ENCODE data around the gene PPP4R3A.
"Not testable (repeated sequence)": the region's sequence is repeated elsewhere in the genome, so short reads cannot be mapped to it uniquely, and the experiment has no call there.

Gene PPP4R3A

GRCh38 chr14:91413547-91414474 lies 96.3 kb downstream of the PPP4R3A start:
- H3K4me3 ChIP-seq (ENCODE audit: low read depth, low read length) = peak overlapping the region; percentile 10
- TF ChIP-seq MYC (IDR thresholded peaks at IDR 0.05; ENCODE audit: low read depth, low read length) (no peak), MAX (IDR thresholded peaks at IDR 0.05; ENCODE audit: low read depth, low read length) (no peak), POLR2A (IDR thresholded peaks at IDR 0.05; ENCODE audit: extremely low read depth, insufficient read length) (no peak)
- TF ChIP-seq, protein P1, sequence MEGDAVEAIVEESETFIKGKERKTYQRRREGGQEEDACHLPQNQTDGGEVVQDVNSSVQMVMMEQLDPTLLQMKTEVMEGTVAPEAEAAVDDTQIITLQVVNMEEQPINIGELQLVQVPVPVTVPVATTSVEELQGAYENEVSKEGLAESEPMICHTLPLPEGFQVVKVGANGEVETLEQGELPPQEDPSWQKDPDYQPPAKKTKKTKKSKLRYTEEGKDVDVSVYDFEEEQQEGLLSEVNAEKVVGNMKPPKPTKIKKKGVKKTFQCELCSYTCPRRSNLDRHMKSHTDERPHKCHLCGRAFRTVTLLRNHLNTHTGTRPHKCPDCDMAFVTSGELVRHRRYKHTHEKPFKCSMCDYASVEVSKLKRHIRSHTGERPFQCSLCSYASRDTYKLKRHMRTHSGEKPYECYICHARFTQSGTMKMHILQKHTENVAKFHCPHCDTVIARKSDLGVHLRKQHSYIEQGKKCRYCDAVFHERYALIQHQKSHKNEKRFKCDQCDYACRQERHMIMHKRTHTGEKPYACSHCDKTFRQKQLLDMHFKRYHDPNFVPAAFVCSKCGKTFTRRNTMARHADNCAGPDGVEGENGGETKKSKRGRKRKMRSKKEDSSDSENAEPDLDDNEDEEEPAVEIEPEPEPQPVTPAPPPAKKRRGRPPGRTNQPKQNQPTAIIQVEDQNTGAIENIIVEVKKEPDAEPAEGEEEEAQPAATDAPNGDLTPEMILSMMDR (IDR thresholded peaks at IDR 0.05; ENCODE audit: low read depth, low read length) = no peak
- DNase-seq (ENCODE audit: low read depth) = no peak

DNA sequence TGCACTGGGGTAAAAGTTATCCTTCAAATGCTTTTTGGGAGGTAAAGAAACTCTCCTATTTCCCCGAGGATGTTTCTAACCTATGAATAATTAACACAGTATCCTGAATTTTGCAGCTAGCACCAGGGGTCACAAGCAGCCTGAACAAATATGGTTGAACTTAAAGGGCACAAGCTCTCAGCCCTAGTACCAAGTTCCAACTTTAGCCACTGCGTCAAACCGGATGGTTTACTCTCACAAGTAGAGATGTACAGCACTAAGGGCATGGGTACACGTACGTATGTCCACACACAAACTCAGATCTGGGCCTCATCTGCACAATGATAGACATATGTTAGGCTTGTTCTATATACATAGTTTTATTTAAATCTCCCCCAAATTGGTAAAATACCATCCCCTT lies 97.2 kb downstream of the PPP4R3A start:
- no peak for TF ChIP-seq MAX (IDR thresholded peaks at IDR 0.05; ENCODE audit: low read depth, low read length)
- TF ChIP-seq, protein P1 (IDR thresholded peaks at IDR 0.05; ENCODE audit: low read depth, low read length) = no peak
- no peak for TF ChIP-seq POLR2A (IDR thresholded peaks at IDR 0.05; ENCODE audit: extremely low read depth, insufficient read length)
- no peak for TF ChIP-seq MYC (IDR thresholded peaks at IDR 0.05; ENCODE audit: low read depth, low read length)
- peak overlapping the region; percentile 2 for H3K4me3 ChIP-seq (ENCODE audit: low read depth, low read length)
- no peak for DNase-seq (ENCODE audit: low read depth)

- no peak for DNase-seq (ENCODE audit: low read depth)
- TF ChIP-seq MAX (IDR thresholded peaks at IDR 0.05; ENCODE audit: low read depth, low read length) (no peak), MYC (IDR thresholded peaks at IDR 0.05; ENCODE audit: low read depth, low read length) (no peak), POLR2A (IDR thresholded peaks at IDR 0.05; ENCODE audit: extremely low read depth, insufficient read length) (no peak)
- TF ChIP-seq, protein P1 (IDR thresholded peaks at IDR 0.05; ENCODE audit: low read depth, low read length) = no peak
- H3K4me3 ChIP-seq (ENCODE audit: low read depth, low read length) = no peak overlapping the region
Observed at GRCh38 chr14:91410771-91411536, 99.2 kb downstream of the PPP4R3A start.

DNA sequence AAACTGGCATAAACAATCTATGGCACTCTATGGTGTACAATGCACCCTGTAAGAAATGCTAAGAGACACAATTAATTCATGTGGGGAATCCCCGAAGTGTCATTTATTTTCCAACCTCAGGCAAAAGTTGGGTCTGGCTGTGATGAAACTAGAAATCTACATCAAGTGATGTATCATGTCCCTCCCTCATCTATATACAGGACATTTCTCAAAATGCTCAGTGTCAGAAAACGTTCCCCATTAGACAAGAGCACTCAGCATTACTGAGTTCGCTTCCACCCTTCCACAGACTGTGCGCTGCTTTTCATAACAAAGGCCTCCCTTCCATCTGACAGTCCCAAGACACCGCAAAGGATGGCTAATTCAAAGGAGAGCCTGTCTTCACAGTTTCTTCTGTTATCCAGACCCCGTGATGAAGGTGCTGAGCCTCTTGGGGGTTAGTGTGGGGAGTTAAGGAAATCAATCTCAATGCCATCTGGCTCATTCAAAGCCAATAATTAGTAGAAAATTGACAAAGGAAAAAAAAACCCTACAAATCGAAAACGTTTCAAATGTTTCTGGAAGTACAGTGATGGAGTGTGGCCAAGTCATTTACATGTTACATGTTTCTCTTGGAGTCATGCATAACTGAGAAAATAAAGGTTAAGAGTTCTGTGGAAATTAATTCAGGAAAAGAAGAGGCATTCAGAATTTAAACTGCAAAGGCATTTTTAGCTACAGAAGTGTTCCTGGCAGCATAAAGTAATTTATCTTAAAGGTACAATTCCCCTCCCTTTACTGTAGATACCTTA lies 100.0 kb downstream of the PPP4R3A start:
- DNase-seq (ENCODE audit: low read depth) = no peak
- H3K4me3 ChIP-seq (ENCODE audit: low read depth, low read length) = no peak overlapping the region
- no peak for TF ChIP-seq MAX (IDR thresholded peaks at IDR 0.05; ENCODE audit: low read depth, low read length)
- TF ChIP-seq MYC (IDR thresholded peaks at IDR 0.05; ENCODE audit: low read depth, low read length) = no peak
- TF ChIP-seq POLR2A (IDR thresholded peaks at IDR 0.05; ENCODE audit: extremely low read depth, insufficient read length) = no peak
- TF ChIP-seq, protein P1 (IDR thresholded peaks at IDR 0.05; ENCODE audit: low read depth, low read length) = no peak

GRCh38 chr14:91409240-91409639 lies 100.9 kb downstream of the PPP4R3A start:
- not testable (repeated sequence) for H3K4me3 ChIP-seq (ENCODE audit: low read depth, low read length)

More at GRCh38 chr14:91409240-91409639, 100.9 kb downstream of the PPP4R3A start:
- not testable (repeated sequence) for DNase-seq (ENCODE audit: low read depth)

Data from NB4 (cell line).